Measurements from ENCODE around the gene TRIM7.

TRIM7 gene

DNA sequence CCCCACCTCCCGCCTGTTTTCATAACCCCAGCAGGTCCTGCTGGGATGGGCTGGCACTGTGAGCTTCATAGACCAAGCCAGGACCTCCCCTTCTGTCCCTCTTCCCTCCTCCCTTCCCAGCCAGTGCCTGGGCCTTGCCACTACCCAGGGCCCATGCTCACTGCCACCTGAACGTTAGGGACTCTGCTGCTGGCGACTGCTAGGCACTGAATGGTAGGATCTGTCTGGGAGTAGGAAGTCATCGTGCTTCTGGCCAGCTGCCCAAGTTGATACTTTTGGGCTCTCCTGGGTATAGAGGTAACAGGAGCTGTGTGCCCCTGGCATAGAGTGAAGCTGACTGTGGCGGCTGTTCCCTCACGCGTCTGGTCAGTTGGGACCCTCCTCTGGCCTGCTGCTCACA is 26.4 kb upstream of the TRIM7 start:
- no peaks in the 10 kb centered on the region for H3K9me3 ChIP-seq (ENCODE audit: insufficient read depth, low read depth, low read length)
- no peak overlapping the region for H3K9ac ChIP-seq (ENCODE audit: low read depth, low read length, poor library complexity, severe bottlenecking)

DNA sequence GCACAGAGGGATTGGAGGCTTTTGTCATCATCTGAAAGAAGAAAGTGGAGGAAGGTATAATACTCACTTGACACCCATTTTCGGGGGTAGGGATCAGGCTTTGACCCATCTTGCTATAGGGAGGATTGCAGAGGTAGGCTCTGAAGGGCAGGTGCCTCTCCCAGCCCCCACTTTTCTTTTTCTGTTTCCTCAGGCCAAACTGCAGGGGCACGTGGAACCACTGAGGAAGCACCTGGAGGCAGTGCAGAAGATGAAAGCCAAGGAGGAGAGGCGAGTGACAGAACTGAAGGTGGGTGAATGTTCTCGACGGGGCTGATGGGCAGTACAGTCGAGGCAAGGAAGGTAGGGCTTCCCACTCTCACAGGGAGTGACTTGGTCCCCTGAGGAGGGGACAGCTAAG is 25.6 kb upstream of the TRIM7 start:
- no peaks in the 10 kb centered on the region for H4K20me1 ChIP-seq (ENCODE audit: insufficient read depth, low read length, poor library complexity, severe bottlenecking)
- peaks cover 4% of the 10 kb centered on the region; the same call in 1 of the 2 replicates for H3K79me2 ChIP-seq (ENCODE audit: insufficient read depth, low read length)
- no peaks in the 10 kb centered on the region for H3K27me3 ChIP-seq (ENCODE audit: insufficient read depth, low read length, poor library complexity, severe bottlenecking)
- no peak overlapping the region for H3K4me3 ChIP-seq (ENCODE audit: low read length, poor library complexity, severe bottlenecking)
- H3F3A ChIP-seq (ENCODE audit: low read depth): no peaks in the 10 kb centered on the region
- H3K4me2 ChIP-seq (ENCODE audit: low read depth, low read length, poor library complexity, severe bottlenecking): no peak overlapping the region
- peaks cover 10% of the 10 kb centered on the region for H3K4me1 ChIP-seq (ENCODE audit: insufficient read depth, low read length, poor library complexity, severe bottlenecking)
- no peak overlapping the region for H2AFZ ChIP-seq (ENCODE audit: low read length)
- H3K9me2 ChIP-seq (replicated peaks; ENCODE audit: low read depth, low read length): no peaks in the 10 kb centered on the region
- H3K36me3 ChIP-seq (ENCODE audit: insufficient read depth, low read length): no peaks in the 10 kb centered on the region; the same call in 1 of the 2 replicates
- no peaks in the 10 kb centered on the region for H3K9me3 ChIP-seq (ENCODE audit: insufficient read depth, low read depth, low read length)
- no peak overlapping the region for H3K9ac ChIP-seq (ENCODE audit: low read depth, low read length, poor library complexity, severe bottlenecking)
- TF ChIP-seq EZH2phosphoT487 (IDR thresholded peaks at IDR 0.05; ENCODE audit: borderline replicate concordance): no peak
- TF ChIP-seq, protein P1, sequence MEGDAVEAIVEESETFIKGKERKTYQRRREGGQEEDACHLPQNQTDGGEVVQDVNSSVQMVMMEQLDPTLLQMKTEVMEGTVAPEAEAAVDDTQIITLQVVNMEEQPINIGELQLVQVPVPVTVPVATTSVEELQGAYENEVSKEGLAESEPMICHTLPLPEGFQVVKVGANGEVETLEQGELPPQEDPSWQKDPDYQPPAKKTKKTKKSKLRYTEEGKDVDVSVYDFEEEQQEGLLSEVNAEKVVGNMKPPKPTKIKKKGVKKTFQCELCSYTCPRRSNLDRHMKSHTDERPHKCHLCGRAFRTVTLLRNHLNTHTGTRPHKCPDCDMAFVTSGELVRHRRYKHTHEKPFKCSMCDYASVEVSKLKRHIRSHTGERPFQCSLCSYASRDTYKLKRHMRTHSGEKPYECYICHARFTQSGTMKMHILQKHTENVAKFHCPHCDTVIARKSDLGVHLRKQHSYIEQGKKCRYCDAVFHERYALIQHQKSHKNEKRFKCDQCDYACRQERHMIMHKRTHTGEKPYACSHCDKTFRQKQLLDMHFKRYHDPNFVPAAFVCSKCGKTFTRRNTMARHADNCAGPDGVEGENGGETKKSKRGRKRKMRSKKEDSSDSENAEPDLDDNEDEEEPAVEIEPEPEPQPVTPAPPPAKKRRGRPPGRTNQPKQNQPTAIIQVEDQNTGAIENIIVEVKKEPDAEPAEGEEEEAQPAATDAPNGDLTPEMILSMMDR (conservative IDR thresholded peaks at IDR 0.05; ENCODE audit: low read length): no peak

More for the DNA sequence above, 26.4 kb upstream of the TRIM7 start:
- Histone ChIP-seq H3K4me2 (ENCODE audit: low read depth, low read length, poor library complexity, severe bottlenecking) (no peak overlapping the region), H3K4me3 (ENCODE audit: low read length, poor library complexity, severe bottlenecking) (no peak overlapping the region), H3K4me1 (ENCODE audit: insufficient read depth, low read length, poor library complexity, severe bottlenecking) (peaks cover 8% of the 10 kb centered on the region), H3F3A (ENCODE audit: low read depth) (no peaks in the 10 kb centered on the region), H3K27me3 (ENCODE audit: insufficient read depth, low read length, poor library complexity, severe bottlenecking) (no peaks in the 10 kb centered on the region), H3K79me2 (ENCODE audit: insufficient read depth, low read length) (peaks cover 4% of the 10 kb centered on the region; the same call in 1 of the 2 replicates), H3K9me2 (replicated peaks; ENCODE audit: low read depth, low read length) (no peaks in the 10 kb centered on the region), H4K20me1 (ENCODE audit: insufficient read depth, low read length, poor library complexity, severe bottlenecking) (peaks cover 3% of the 10 kb centered on the region), H2AFZ (ENCODE audit: low read length) (no peak overlapping the region), H3K36me3 (ENCODE audit: insufficient read depth, low read length) (peaks cover 8% of the 10 kb centered on the region; the same call in 1 of the 2 replicates)
- TF ChIP-seq, protein P1 (conservative IDR thresholded peaks at IDR 0.05; ENCODE audit: low read length): no peak
- no peak for TF ChIP-seq EZH2phosphoT487 (IDR thresholded peaks at IDR 0.05; ENCODE audit: borderline replicate concordance)

DNA sequence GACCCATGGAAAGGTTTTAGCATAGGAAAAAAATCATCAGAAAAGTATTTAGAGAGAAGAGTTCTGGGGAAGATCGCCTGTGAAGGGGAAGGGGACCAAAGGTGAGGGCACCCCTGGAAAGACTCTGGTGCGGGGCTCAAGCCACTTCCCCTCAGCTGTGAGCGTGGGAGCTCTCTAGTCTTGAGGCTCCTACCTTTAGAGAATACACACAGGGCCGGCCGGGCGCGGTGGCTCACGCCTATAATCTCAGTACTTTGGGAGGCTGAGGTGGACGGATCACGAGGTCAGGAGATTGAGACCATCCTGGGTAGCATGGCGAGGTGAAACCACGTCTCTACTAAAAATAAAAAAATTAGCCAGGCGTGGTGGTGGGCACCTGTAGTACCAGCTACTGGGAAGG is 25.0 kb upstream of the TRIM7 start:
- Histone ChIP-seq H3F3A (ENCODE audit: low read depth) (no peaks in the 10 kb centered on the region), H4K20me1 (ENCODE audit: insufficient read depth, low read length, poor library complexity, severe bottlenecking) (no peaks in the 10 kb centered on the region), H3K9me2 (replicated peaks; ENCODE audit: low read depth, low read length) (no peaks in the 10 kb centered on the region), H3K79me2 (ENCODE audit: insufficient read depth, low read length) (peaks cover 9% of the 10 kb centered on the region; the same call in 1 of the 2 replicates), H3K9ac (ENCODE audit: low read depth, low read length, poor library complexity, severe bottlenecking) (no peak overlapping the region), H3K4me1 (ENCODE audit: insufficient read depth, low read length, poor library complexity, severe bottlenecking) (peaks cover 15% of the 10 kb centered on the region), H3K4me2 (ENCODE audit: low read depth, low read length, poor library complexity, severe bottlenecking) (peak overlapping the region; percentile 24), H2AFZ (ENCODE audit: low read length) (no peak overlapping the region), H3K4me3 (ENCODE audit: low read length, poor library complexity, severe bottlenecking) (no peak overlapping the region), H3K27me3 (ENCODE audit: insufficient read depth, low read length, poor library complexity, severe bottlenecking) (no peaks in the 10 kb centered on the region), H3K36me3 (ENCODE audit: insufficient read depth, low read length) (no peaks in the 10 kb centered on the region), H3K9me3 (ENCODE audit: insufficient read depth, low read depth, low read length) (no peaks in the 10 kb centered on the region)
- no peak for TF ChIP-seq EZH2phosphoT487 (IDR thresholded peaks at IDR 0.05; ENCODE audit: borderline replicate concordance)
- TF ChIP-seq, protein P1 (conservative IDR thresholded peaks at IDR 0.05; ENCODE audit: low read length): no peak
